SJCRH30 (cell line): ENCODE results near the gene TUBB1. TPM values are rescaled to one million over a fixed set of nuclear protein-coding genes. Genes with fewer than 3 reads are reported as not detected.
A peak's percentile ranks its signal among the peaks of the same experiment; 100 is the strongest.

ENCODE experiments used
- DNase-seq, 2 experiments: peaks; one replicate each; pipeline ENCODE4 v3.0.0-alpha.2; 2015 to 2020
- H3K27ac ChIP-seq: fragments of 250-450 bp; sonication (Bioruptor Pico); 2 replicates; pipeline ENCODE4 v1.5.1; 2020; ENCODE audit warnings: mild to moderate bottlenecking, moderate library complexity
- H3K27me3 ChIP-seq: fragments of 250-450 bp; sonication (Bioruptor Pico); 2 replicates; pipeline ENCODE4 v1.5.1; 2020; ENCODE audit warnings: mild to moderate bottlenecking, moderate library complexity
- H3K36me3 ChIP-seq: fragments of 250-450 bp; sonication (Bioruptor Pico); 2 replicates; pipeline ENCODE4 v1.5.1; 2020; ENCODE audit warnings: mild to moderate bottlenecking, moderate library complexity
- H3K4me1 ChIP-seq: fragments of 250-450 bp; sonication (Bioruptor Pico); 2 replicates; pipeline ENCODE4 v1.5.1; 2020; ENCODE audit warnings: mild to moderate bottlenecking, moderate library complexity
- H3K4me3 ChIP-seq: fragments of 250-450 bp; sonication (Bioruptor Pico); 2 replicates; pipeline ENCODE4 v1.5.1; 2020; ENCODE audit warnings: mild to moderate bottlenecking, moderate library complexity
- H3K9me3 ChIP-seq: fragments of 250-450 bp; sonication (Bioruptor Pico); replicated peaks from 2 replicates; pipeline ENCODE4 v1.5.1; 2020; ENCODE audit warnings: mild to moderate bottlenecking, moderate library complexity
- total RNA-seq: library from RNA; depleted of rRNA; stranded (reverse); fragments of >200 nt; shearing (Covaris generic); gene quantifications from 2 replicates; pipeline ENCODE4 v1.2.3, GENCODE V29; 2014

The TUBB1 gene
- total RNA-seq, 1 experiment from 2014 or later, result not detected

- Histone ChIP-seq H3K27ac (no peak overlapping the region), H3K36me3 (peaks cover 59% of the 10 kb centered on the region), H3K4me1 (peaks cover 6% of the 10 kb centered on the region), H3K27me3 (no peaks in the 10 kb centered on the region), H3K4me3 (no peak overlapping the region), H3K9me3 (no peaks in the 10 kb centered on the region)
- DNase-seq, result no peak
Observed at GRCh38 chr20:58996226-58996611, 23.0 kb upstream of the TUBB1 start.

- Histone ChIP-seq H3K9me3 (no peaks in the 10 kb centered on the region), H3K4me1 (peaks cover 6% of the 10 kb centered on the region), H3K36me3 (peaks cover 49% of the 10 kb centered on the region), H3K27ac (no peak overlapping the region), H3K4me3 (no peak overlapping the region), H3K27me3 (no peaks in the 10 kb centered on the region)
- no peak for DNase-seq
Observed at GRCh38 chr20:58997141-58997770, 22.0 kb upstream of the TUBB1 start.

- no peak overlapping the region for H3K27ac ChIP-seq
- H3K4me3 ChIP-seq, result no peak overlapping the region
- no peaks in the 10 kb centered on the region; the same call in 1 of the 2 replicates for H3K4me1 ChIP-seq
- no peak for DNase-seq
- H3K27me3 ChIP-seq, result no peaks in the 10 kb centered on the region
- no peaks in the 10 kb centered on the region for H3K9me3 ChIP-seq
- H3K36me3 ChIP-seq, result peaks cover 35% of the 10 kb centered on the region
Observed at GRCh38 chr20:58998656-58999055, 20.6 kb upstream of the TUBB1 start.

- H3K27me3 ChIP-seq, result no peaks in the 10 kb centered on the region
- H3K4me3 ChIP-seq, result no peak overlapping the region
- no peak overlapping the region for H3K27ac ChIP-seq
- no peak for DNase-seq
- H3K9me3 ChIP-seq, result no peaks in the 10 kb centered on the region
- H3K36me3 ChIP-seq, result peaks cover 19% of the 10 kb centered on the region
- H3K4me1 ChIP-seq, result peaks cover 8% of the 10 kb centered on the region
Observed at GRCh38 chr20:59000326-59000725, 18.9 kb upstream of the TUBB1 start.

- no peak overlapping the region for H3K4me3 ChIP-seq
- peaks cover 12% of the 10 kb centered on the region for H3K36me3 ChIP-seq
- no peak overlapping the region for H3K27ac ChIP-seq
- DNase-seq, result no peak
- H3K9me3 ChIP-seq, result no peaks in the 10 kb centered on the region
- H3K4me1 ChIP-seq, result peaks cover 12% of the 10 kb centered on the region
- no peaks in the 10 kb centered on the region for H3K27me3 ChIP-seq
Observed at GRCh38 chr20:59001068-59001448, 18.2 kb upstream of the TUBB1 start.

- H3K4me1 ChIP-seq, result peaks cover 12% of the 10 kb centered on the region
- H3K27me3 ChIP-seq, result no peaks in the 10 kb centered on the region
- no peaks in the 10 kb centered on the region for H3K9me3 ChIP-seq
- H3K36me3 ChIP-seq, result peaks cover 9% of the 10 kb centered on the region
- H3K4me3 ChIP-seq, result no peak overlapping the region
- no peak overlapping the region for H3K27ac ChIP-seq
- DNase-seq, result no peak
Observed at GRCh38 chr20:59001449-59002171, 17.6 kb upstream of the TUBB1 start.

GRCh38 chr20:59002388-59002787 is 16.8 kb upstream of the TUBB1 start:
- Histone ChIP-seq H3K4me1 (peaks cover 12% of the 10 kb centered on the region), H3K36me3 (peaks cover 3% of the 10 kb centered on the region), H3K27me3 (no peaks in the 10 kb centered on the region), H3K4me3 (no peak overlapping the region), H3K27ac (no peak overlapping the region), H3K9me3 (no peaks in the 10 kb centered on the region)
- DNase-seq, result no peak

- Histone ChIP-seq H3K4me3 (no peak overlapping the region), H3K9me3 (no peaks in the 10 kb centered on the region), H3K27ac (no peak overlapping the region), H3K27me3 (no peaks in the 10 kb centered on the region), H3K4me1 (peaks cover 12% of the 10 kb centered on the region), H3K36me3 (no peaks in the 10 kb centered on the region)
- DNase-seq, result no peak
Observed at GRCh38 chr20:59002874-59003399, 16.3 kb upstream of the TUBB1 start.

GRCh38 chr20:59003836-59004492 is 15.3 kb upstream of the TUBB1 start:
- Histone ChIP-seq H3K36me3 (no peaks in the 10 kb centered on the region), H3K27ac (no peak overlapping the region), H3K9me3 (no peaks in the 10 kb centered on the region), H3K4me1 (peaks cover 12% of the 10 kb centered on the region), H3K27me3 (no peaks in the 10 kb centered on the region), H3K4me3 (no peak overlapping the region)
- no peak for DNase-seq

- H3K27me3 ChIP-seq, result no peaks in the 10 kb centered on the region
- no peak overlapping the region for H3K4me3 ChIP-seq
- no peaks in the 10 kb centered on the region for H3K36me3 ChIP-seq
- DNase-seq, result no peak
- no peak overlapping the region for H3K27ac ChIP-seq
- H3K4me1 ChIP-seq, result peaks cover 12% of the 10 kb centered on the region
- H3K9me3 ChIP-seq, result no peaks in the 10 kb centered on the region
Observed at GRCh38 chr20:59004493-59004762, 14.8 kb upstream of the TUBB1 start.

- H3K27me3 ChIP-seq, result no peaks in the 10 kb centered on the region
- no peaks in the 10 kb centered on the region for H3K36me3 ChIP-seq
- peak; percentile 62 to 68 for DNase-seq
- H3K9me3 ChIP-seq, result no peaks in the 10 kb centered on the region
- peaks cover 12% of the 10 kb centered on the region for H3K4me1 ChIP-seq
- no peak overlapping the region for H3K27ac ChIP-seq
- H3K4me3 ChIP-seq, result no peak overlapping the region
Observed at GRCh38 chr20:59004763-59005522, 14.3 kb upstream of the TUBB1 start.

- Histone ChIP-seq H3K4me3 (no peak overlapping the region), H3K4me1 (peaks cover 18% of the 10 kb centered on the region), H3K9me3 (no peaks in the 10 kb centered on the region), H3K36me3 (no peaks in the 10 kb centered on the region), H3K27me3 (no peaks in the 10 kb centered on the region), H3K27ac (no peak overlapping the region)
- no peak for DNase-seq
Observed at GRCh38 chr20:59005523-59006166, 13.6 kb upstream of the TUBB1 start.

GRCh38 chr20:59006167-59006863 is 12.9 kb upstream of the TUBB1 start:
- Histone ChIP-seq H3K27ac (no peak overlapping the region), H3K27me3 (no peaks in the 10 kb centered on the region), H3K36me3 (no peaks in the 10 kb centered on the region), H3K9me3 (no peaks in the 10 kb centered on the region), H3K4me1 (peaks cover 25% of the 10 kb centered on the region), H3K4me3 (no peak overlapping the region)
- DNase-seq, result no peak
